ENCODE data around the gene BBS9. TPM values are rescaled to one million over a fixed set of nuclear protein-coding genes. Genes with fewer than 3 reads are reported as not detected.
"Not testable (repeated sequence)": the region's sequence is repeated elsewhere in the genome, so short reads cannot be mapped to it uniquely, and the experiment has no call there.

BBS9 gene
- total RNA-seq, 2 donors from 2014 or later: 7.9 to 11.0 TPM

DNA sequence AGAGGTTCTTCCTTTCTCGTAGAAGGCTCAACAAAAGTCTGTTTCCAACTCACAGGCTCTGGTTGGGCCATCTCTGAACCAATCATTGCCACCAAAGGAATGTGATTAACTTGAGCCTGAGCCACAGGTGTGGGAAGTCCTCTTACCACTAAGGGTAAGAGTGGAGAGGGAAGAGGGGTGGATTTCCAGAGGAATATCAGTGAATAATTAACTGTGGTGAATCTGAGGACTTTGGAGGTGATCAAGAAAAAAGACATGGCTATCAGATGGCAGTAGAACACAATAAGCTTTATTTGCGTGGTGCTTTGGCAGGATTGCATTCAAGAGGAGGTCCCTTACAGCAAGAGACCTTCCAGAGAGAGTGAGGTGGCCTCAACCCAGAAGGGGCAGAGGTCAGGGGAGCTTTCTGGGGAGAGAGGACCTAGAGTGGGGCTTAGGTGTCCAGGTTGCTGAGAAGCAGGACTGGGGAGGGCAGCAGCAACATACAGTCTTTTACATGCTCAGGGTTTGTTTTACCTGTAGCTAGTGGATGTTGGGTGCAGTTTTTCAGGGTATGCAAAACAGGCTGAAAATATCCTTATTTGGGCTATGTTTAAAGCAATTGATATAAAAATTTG lies 61.4 kb downstream of the BBS9 start:
- intact Hi-C loops (cut with DNase I, micrococcal nuclease): no loop called here
- ATAC-seq: no peak
- DNase-seq: no peak

- no peak for DNase-seq
- intact Hi-C loops (cut with DNase I, micrococcal nuclease): no loop called here
- peak; percentile 60 for ATAC-seq
Measured at GRCh38 chr7:33191340-33191739, 62.0 kb downstream of the BBS9 start.

GRCh38 chr7:33192695-33193291 lies 63.4 kb downstream of the BBS9 start:
- DNase-seq: no peak
- intact Hi-C loops (cut with DNase I, micrococcal nuclease): no loop called here
- no peak for ATAC-seq

GRCh38 chr7:33193308-33193864 lies 64.0 kb downstream of the BBS9 start:
- intact Hi-C loops (cut with DNase I, micrococcal nuclease): no loop called here
- ATAC-seq (no peak), DNase-seq (no peak)

- intact Hi-C loops (cut with DNase I, micrococcal nuclease): no loop called here
- no peak for ATAC-seq
- no peak for DNase-seq
Measured at GRCh38 chr7:33195264-33195663, 65.9 kb downstream of the BBS9 start.

DNA sequence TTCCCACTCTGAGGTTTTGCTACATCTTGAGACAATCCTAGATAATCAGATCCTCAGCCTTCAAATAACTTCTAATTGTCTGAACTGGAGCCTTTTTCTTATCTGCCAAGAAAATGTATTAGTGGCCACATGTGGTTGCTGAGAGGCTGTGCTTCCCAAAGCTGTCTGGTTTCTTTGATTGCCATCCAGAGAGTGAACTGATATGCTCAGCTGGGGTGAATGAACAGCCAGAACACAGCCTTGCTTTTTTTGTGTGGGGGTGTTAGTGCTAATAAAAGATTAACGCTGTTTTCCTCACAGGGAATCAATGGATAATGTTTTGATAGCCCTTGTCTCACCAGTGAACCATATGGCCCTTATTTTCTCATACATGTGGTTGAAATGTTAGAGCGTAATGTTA lies 66.9 kb downstream of the BBS9 start:
- no peak for ATAC-seq

DNA sequence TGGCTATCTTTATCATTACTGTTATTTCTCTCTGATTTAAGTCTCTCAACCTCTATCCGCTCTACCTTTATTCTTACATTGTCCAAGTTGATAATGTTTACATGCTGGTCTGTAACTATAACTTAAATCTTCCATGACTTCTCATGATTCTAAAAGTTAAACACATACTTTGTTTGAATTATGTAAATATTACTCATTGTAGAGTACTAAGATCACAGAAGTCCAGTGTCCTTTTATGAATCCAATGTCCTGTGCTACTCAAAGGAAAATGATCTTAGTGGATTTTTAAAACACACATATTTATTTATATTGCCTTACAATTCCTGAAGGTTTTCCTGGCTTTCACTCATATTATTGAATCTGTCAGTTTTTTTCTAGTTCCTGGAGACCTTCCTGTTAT lies 70.9 kb downstream of the BBS9 start:
- DNase-seq: no peak
- intact Hi-C loops (cut with DNase I, micrococcal nuclease): no loop called here
- no peak for ATAC-seq

More for the DNA sequence above, 66.9 kb downstream of the BBS9 start:
- intact Hi-C loops (cut with DNase I, micrococcal nuclease): no loop called here
- DNase-seq: no peak

DNA sequence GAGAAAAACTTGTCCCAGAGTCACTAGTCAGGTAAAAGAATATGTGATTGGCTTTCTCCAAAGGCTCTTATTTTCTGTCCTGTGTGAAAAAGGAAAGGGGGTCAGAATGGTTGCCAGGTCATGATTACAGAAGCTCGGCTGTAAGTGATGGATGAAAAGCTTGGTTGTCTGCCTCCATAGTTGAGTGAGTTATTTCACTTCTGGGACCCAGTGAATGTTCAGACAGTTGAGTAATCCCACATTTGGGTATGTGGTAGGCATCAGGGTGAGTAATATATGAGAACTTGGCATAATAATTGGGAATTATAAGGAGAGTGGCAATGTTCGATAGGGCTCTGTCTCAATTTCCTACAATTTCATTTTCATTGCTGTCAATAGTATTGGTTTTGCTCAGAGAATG lies 72.5 kb downstream of the BBS9 start:
- intact Hi-C loops (cut with DNase I, micrococcal nuclease): no loop called here
- no peak for ATAC-seq
- no peak for DNase-seq

DNA sequence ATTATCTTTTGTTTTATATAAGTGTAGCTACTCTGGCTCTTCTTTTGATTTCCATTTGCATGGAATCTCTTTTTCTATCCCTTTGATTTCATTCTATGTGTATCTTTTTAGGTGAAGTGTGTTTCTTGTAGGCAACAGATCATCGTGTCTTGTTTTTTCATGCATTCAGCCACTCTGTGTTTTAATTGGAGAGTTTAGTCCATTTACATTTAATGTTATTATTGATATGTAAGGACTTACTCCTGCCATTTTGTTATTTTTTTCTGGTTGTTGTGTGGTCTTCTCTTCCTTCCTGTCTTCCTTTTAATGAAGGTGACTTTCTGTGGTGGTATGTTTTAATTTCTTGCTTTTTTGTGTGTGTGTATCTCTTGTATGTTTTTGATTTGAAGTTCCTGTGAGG lies 81.6 kb downstream of the BBS9 start:
- DNase-seq (no peak), ATAC-seq (no peak)
- intact Hi-C loops (cut with DNase I, micrococcal nuclease): no loop called here

DNA sequence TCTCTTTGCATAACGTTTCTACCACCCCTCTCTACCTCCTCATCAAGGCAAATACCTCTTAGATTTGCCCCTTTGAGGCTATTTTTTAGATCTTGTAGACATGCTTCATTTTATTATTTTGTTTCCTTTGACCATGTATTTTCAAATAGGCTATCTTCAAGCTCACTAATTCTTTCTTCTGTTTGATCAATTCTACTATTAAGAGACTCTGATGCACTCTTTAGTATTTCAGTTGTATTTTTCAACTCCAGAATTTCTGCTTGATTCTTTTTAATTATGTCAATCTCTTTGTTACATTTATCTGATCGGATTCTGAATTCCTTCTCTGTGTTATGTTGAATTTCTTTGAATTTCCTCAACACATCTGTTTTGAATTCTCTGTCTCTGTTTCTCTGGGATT lies 82.8 kb downstream of the BBS9 start:
- intact Hi-C loops (cut with DNase I, micrococcal nuclease): no loop called here

DNA sequence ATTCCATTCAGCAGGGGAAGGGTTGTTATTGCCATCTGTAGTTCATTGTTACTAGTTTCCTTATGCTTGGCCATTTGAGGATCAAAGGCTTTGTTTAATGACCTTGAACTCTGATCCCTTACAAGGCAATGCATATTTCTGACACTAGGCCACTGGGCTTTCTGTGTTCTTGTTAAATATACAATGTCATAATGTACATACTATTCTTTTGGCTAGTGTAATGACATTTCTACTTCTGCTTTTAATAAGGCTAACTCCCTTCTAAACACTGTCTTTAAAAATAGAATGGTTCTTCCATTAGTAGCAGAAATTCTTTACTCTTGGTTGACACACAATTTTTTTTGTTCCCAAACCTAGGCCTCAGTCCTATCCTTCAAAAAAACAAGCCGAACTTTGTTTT lies 86.6 kb downstream of the BBS9 start:
- intact Hi-C loops (cut with DNase I, micrococcal nuclease): no loop called here
- DNase-seq: no peak
- ATAC-seq: no peak

More for the DNA sequence above, 82.8 kb downstream of the BBS9 start:
- DNase-seq (no peak), ATAC-seq (no peak)

DNA sequence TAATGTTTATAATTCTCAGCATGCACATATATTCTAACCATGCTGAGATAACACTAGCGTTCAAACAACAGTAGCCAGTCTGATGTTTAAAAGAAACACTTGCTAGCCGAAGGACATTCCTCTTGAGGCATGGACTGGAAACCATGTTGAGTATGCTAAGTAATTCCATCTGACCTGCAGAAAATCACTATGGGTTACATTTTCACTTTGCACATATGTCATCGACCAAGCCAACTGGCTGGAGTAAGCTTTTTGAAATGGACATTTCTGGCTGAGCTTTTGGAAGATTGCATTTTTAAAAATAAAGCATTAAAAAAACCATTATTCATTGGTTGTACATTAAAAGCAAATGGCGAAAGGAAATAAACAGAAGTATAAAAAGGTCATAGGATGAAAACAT lies 88.2 kb downstream of the BBS9 start:
- intact Hi-C loops (cut with DNase I, micrococcal nuclease): no loop called here
- ATAC-seq (no peak), DNase-seq (no peak)

- ATAC-seq; intact Hi-C loops (cut with DNase I, micrococcal nuclease); DNase-seq: not testable (repeated sequence)
Measured at GRCh38 chr7:33218841-33219535, 89.6 kb downstream of the BBS9 start.

DNA sequence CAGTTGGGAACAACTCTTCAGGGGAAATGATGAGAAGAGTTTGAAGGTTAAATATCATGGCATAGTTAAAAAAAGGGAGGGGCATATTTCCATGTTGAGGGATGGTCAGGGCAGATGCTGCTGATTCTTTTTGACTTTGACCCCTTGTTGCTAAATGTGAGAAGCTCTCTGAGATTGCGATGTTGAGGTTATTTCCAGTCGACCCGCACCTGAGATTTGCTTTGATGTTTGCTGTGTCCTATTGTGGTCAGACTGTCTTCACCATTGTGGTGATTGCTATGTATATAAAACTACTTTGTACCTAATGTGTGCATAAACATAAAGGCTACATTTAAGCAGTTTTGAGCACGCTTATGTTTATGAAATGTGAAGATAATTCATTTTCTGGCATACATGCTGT lies 90.9 kb downstream of the BBS9 start:
- DNase-seq (no peak), ATAC-seq (no peak)
- intact Hi-C loops (cut with DNase I, micrococcal nuclease): no loop called here

DNA sequence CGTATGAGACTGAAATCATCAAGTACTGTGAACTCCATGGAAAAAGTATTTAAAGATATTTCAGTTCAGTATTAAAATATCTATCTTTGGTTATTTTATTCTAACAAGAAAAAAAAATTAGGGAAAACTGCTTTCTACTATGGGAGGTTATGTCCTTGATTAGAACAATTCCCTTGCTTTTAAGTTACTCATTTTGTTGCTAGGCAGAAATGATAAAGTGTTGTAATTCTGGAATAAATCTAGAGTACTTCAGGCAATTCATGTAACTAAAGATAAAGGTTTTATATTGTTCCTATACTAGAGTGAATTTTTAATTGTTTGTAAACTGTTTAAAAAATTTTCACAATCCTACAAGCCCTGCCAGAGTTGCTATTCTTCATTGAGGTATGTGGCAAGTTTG lies 92.0 kb downstream of the BBS9 start:
- DNase-seq (no peak), ATAC-seq (no peak)
- intact Hi-C loops (cut with DNase I, micrococcal nuclease): no loop called here

- DNase-seq (no peak), ATAC-seq (no peak)
- intact Hi-C loops (cut with DNase I, micrococcal nuclease): no loop called here
Measured at GRCh38 chr7:33232632-33233145, 103.3 kb downstream of the BBS9 start.

GRCh38 chr7:33233659-33234058 lies 104.3 kb downstream of the BBS9 start:
- intact Hi-C loops (cut with DNase I, micrococcal nuclease): no loop called here
- ATAC-seq: no peak
- DNase-seq: no peak

GRCh38 chr7:33237036-33237435 lies 107.7 kb downstream of the BBS9 start:
- intact Hi-C loops (cut with DNase I, micrococcal nuclease): no loop called here
- ATAC-seq (no peak), DNase-seq (no peak)

DNA sequence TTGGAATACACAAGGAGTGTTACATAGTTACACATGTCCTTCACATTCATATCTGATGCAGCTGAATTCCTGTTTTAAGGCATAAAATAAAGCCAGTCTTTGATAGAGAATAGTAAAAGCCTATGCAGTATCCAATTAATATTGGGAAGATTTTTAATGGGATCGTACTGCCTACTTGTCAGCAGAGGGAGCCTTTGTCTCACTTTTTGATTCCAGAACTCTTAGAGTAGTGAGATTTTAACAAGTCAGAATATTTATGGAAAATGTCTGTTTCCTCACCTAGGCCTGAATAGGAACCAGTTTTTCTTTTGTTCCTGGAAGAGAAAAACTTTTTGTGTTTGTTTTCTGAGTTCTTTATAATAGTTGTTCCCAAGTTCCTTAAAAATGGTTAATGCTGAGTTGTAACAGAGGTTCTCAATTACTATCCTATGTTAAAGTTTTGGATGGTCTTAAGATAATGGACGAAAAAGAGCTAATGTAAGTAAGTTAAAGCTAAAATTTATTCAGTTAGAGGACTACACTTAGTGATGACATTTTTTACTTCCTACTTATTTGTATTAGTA lies 114.0 kb downstream of the BBS9 start:
- ATAC-seq (peak; percentile 38), DNase-seq (no peak)
- intact Hi-C loops (cut with DNase I, micrococcal nuclease): loop anchor here in 1 of 2 donors (10.0 kb wide), 2 partner anchors 501 to 691 kb away; no protein-coding TSS in a partner anchor

Data from left colon (tissue), 2 donors.